ENCODE data around the gene LTBR.

LTBR gene

GRCh38 chr12:6370994-6371754 is 12.8 kb upstream of the LTBR start:
- Histone ChIP-seq H3K36me3 (ENCODE audit: control insufficient read depth, insufficient read depth, low read length) (peaks cover 5% of the 10 kb centered on the region), H3K4me1 (ENCODE audit: control insufficient read depth, insufficient read depth, low read length) (peaks cover 56% of the 10 kb centered on the region), H3K27ac (ENCODE audit: low read depth, low read length) (peak overlapping the region; percentile 74), H3K9ac (ENCODE audit: low read length) (peak overlapping the region; percentile 50), H3K9me3 (ENCODE audit: control insufficient read depth, insufficient read depth, low read depth, low read length) (no peaks in the 10 kb centered on the region), H3K4me3 (ENCODE audit: low read depth, low read length) (peak overlapping the region; percentile 42), H3K27me3 (ENCODE audit: control insufficient read depth, insufficient read depth, low read length) (peaks cover 5% of the 10 kb centered on the region; the same call in 1 of the 2 replicates)

- peaks cover 1% of the 10 kb centered on the region for H3K36me3 ChIP-seq (ENCODE audit: control insufficient read depth, insufficient read depth, low read length)
- H3K4me3 ChIP-seq (ENCODE audit: low read depth, low read length), result peak overlapping the region; percentile 72
- peak overlapping the region; percentile 82 for H3K9ac ChIP-seq (ENCODE audit: low read length)
- H3K27me3 ChIP-seq (ENCODE audit: control insufficient read depth, insufficient read depth, low read length), result peaks cover 5% of the 10 kb centered on the region; the same call in 1 of the 2 replicates
- H3K9me3 ChIP-seq (ENCODE audit: control insufficient read depth, insufficient read depth, low read depth, low read length), result no peaks in the 10 kb centered on the region
- peak overlapping the region; percentile 59 for H3K27ac ChIP-seq (ENCODE audit: low read depth, low read length)
- H3K4me1 ChIP-seq (ENCODE audit: control insufficient read depth, insufficient read depth, low read length), result peaks cover 69% of the 10 kb centered on the region
Measured at GRCh38 chr12:6372403-6373003, 11.5 kb upstream of the LTBR start.

- Histone ChIP-seq H3K9me3 (ENCODE audit: control insufficient read depth, insufficient read depth, low read depth, low read length) (no peaks in the 10 kb centered on the region), H3K4me3 (ENCODE audit: low read depth, low read length) (peak overlapping the region; percentile 72), H3K4me1 (ENCODE audit: control insufficient read depth, insufficient read depth, low read length) (peaks cover 71% of the 10 kb centered on the region), H3K36me3 (ENCODE audit: control insufficient read depth, insufficient read depth, low read length) (no peaks in the 10 kb centered on the region), H3K9ac (ENCODE audit: low read length) (peak overlapping the region; percentile 82), H3K27me3 (ENCODE audit: control insufficient read depth, insufficient read depth, low read length) (peaks cover 5% of the 10 kb centered on the region; the same call in 1 of the 2 replicates), H3K27ac (ENCODE audit: low read depth, low read length) (peak overlapping the region; percentile 59; the same call in 1 of the 2 replicates)
Measured at GRCh38 chr12:6373022-6373787, 10.8 kb upstream of the LTBR start.

- Histone ChIP-seq H3K4me1 (ENCODE audit: control insufficient read depth, insufficient read depth, low read length) (peaks cover 61% of the 10 kb centered on the region), H3K36me3 (ENCODE audit: control insufficient read depth, insufficient read depth, low read length) (no peaks in the 10 kb centered on the region), H3K9me3 (ENCODE audit: control insufficient read depth, insufficient read depth, low read depth, low read length) (no peaks in the 10 kb centered on the region), H3K27ac (ENCODE audit: low read depth, low read length) (peak overlapping the region; percentile 64; the same call in 1 of the 2 replicates), H3K4me3 (ENCODE audit: low read depth, low read length) (peak overlapping the region; percentile 72), H3K9ac (ENCODE audit: low read length) (peak overlapping the region; percentile 82), H3K27me3 (ENCODE audit: control insufficient read depth, insufficient read depth, low read length) (peaks cover 5% of the 10 kb centered on the region; the same call in 1 of the 2 replicates)
Measured at GRCh38 chr12:6374028-6374785, 9.8 kb upstream of the LTBR start.

- H3K36me3 ChIP-seq (ENCODE audit: control insufficient read depth, insufficient read depth, low read length), result no peaks in the 10 kb centered on the region
- peaks cover 59% of the 10 kb centered on the region for H3K4me1 ChIP-seq (ENCODE audit: control insufficient read depth, insufficient read depth, low read length)
- H3K27me3 ChIP-seq (ENCODE audit: control insufficient read depth, insufficient read depth, low read length), result peaks cover 5% of the 10 kb centered on the region; the same call in 1 of the 2 replicates
- H3K4me3 ChIP-seq (ENCODE audit: low read depth, low read length), result peak overlapping the region; percentile 72
- peak overlapping the region; percentile 82 for H3K9ac ChIP-seq (ENCODE audit: low read length)
- H3K9me3 ChIP-seq (ENCODE audit: control insufficient read depth, insufficient read depth, low read depth, low read length), result no peaks in the 10 kb centered on the region
- peak overlapping the region; percentile 64; the same call in 1 of the 2 replicates for H3K27ac ChIP-seq (ENCODE audit: low read depth, low read length)
Measured at GRCh38 chr12:6374786-6375160, 9.2 kb upstream of the LTBR start.

GRCh38 chr12:6375269-6376078 is 8.5 kb upstream of the LTBR start, which contains the start of gene SCNN1A:
Gene SCNN1A (minus strand): TSS chr12:6375563. CDS start chr12:6374783, 780 bp downstream.
- Histone ChIP-seq H3K4me1 (ENCODE audit: control insufficient read depth, insufficient read depth, low read length) (peaks cover 52% of the 10 kb centered on the region), H3K27ac (ENCODE audit: low read depth, low read length) (peak within 1 kb of the TSS; percentile 80), H3K4me3 (ENCODE audit: low read depth, low read length) (peak within 1 kb of the TSS; percentile 72), H3K27me3 (ENCODE audit: control insufficient read depth, insufficient read depth, low read length) (peaks cover 5% of the 10 kb centered on the region; the same call in 1 of the 2 replicates), H3K9me3 (ENCODE audit: control insufficient read depth, insufficient read depth, low read depth, low read length) (no peaks in the 10 kb centered on the region), H3K36me3 (ENCODE audit: control insufficient read depth, insufficient read depth, low read length) (no peaks in the 10 kb centered on the region), H3K9ac (ENCODE audit: low read length) (peak within 1 kb of the TSS; percentile 82)

GRCh38 chr12:6376079-6376869 is 7.7 kb upstream of the LTBR start:
- H3K4me1 ChIP-seq (ENCODE audit: control insufficient read depth, insufficient read depth, low read length), result peaks cover 49% of the 10 kb centered on the region
- peak overlapping the region; percentile 72 for H3K4me3 ChIP-seq (ENCODE audit: low read depth, low read length)
- H3K27me3 ChIP-seq (ENCODE audit: control insufficient read depth, insufficient read depth, low read length), result peaks cover 9% of the 10 kb centered on the region; the same call in 1 of the 2 replicates
- no peaks in the 10 kb centered on the region for H3K9me3 ChIP-seq (ENCODE audit: control insufficient read depth, insufficient read depth, low read depth, low read length)
- peak overlapping the region; percentile 68 for H3K9ac ChIP-seq (ENCODE audit: low read length)
- H3K27ac ChIP-seq (ENCODE audit: low read depth, low read length), result peak overlapping the region; percentile 80
- H3K36me3 ChIP-seq (ENCODE audit: control insufficient read depth, insufficient read depth, low read length), result no peaks in the 10 kb centered on the region

GRCh38 chr12:6376870-6377666 is 6.9 kb upstream of the LTBR start:
- Histone ChIP-seq H3K9me3 (ENCODE audit: control insufficient read depth, insufficient read depth, low read depth, low read length) (no peaks in the 10 kb centered on the region), H3K27ac (ENCODE audit: low read depth, low read length) (peak overlapping the region; percentile 80; the same call in 1 of the 2 replicates), H3K36me3 (ENCODE audit: control insufficient read depth, insufficient read depth, low read length) (no peaks in the 10 kb centered on the region), H3K27me3 (ENCODE audit: control insufficient read depth, insufficient read depth, low read length) (peaks cover 10% of the 10 kb centered on the region; the same call in 1 of the 2 replicates), H3K9ac (ENCODE audit: low read length) (peak overlapping the region; percentile 68), H3K4me1 (ENCODE audit: control insufficient read depth, insufficient read depth, low read length) (peaks cover 52% of the 10 kb centered on the region), H3K4me3 (ENCODE audit: low read depth, low read length) (peak overlapping the region; percentile 72; the same call in 1 of the 2 replicates)

GRCh38 chr12:6377667-6377994 is 6.3 kb upstream of the LTBR start:
- Histone ChIP-seq H3K27ac (ENCODE audit: low read depth, low read length) (no peak overlapping the region), H3K27me3 (ENCODE audit: control insufficient read depth, insufficient read depth, low read length) (peaks cover 14% of the 10 kb centered on the region), H3K4me3 (ENCODE audit: low read depth, low read length) (no peak overlapping the region), H3K9ac (ENCODE audit: low read length) (no peak overlapping the region), H3K36me3 (ENCODE audit: control insufficient read depth, insufficient read depth, low read length) (no peaks in the 10 kb centered on the region), H3K4me1 (ENCODE audit: control insufficient read depth, insufficient read depth, low read length) (peaks cover 52% of the 10 kb centered on the region), H3K9me3 (ENCODE audit: control insufficient read depth, insufficient read depth, low read depth, low read length) (no peaks in the 10 kb centered on the region)
